HFFc6 (cell line): Measurements from ENCODE around the gene TMEM225. TPM values are rescaled to one million over a fixed set of nuclear protein-coding genes. Genes with fewer than 3 reads are reported as not detected.

Experiments
- DNase-seq: peaks from one replicate; pipeline ENCODE4 v3.0.0-alpha.2; 2018
- H3K27ac Mint-ChIP-seq: 2 replicates; pipeline ENCODE4 v1.8.0; 2020; ENCODE audit warnings: mild to moderate bottlenecking, mixed read lengths
- H3K27me3 Mint-ChIP-seq: 2 replicates; pipeline ENCODE4 v1.8.0; 2021; ENCODE audit warnings: mild to moderate bottlenecking, moderate library complexity, mixed read lengths; ENCODE audit not compliant: insufficient read depth
- H3K36me3 Mint-ChIP-seq: 2 replicates; pipeline ENCODE4 v1.8.0; 2021; ENCODE audit warnings: low read depth, mixed read lengths
- H3K4me1 Mint-ChIP-seq: 2 replicates; pipeline ENCODE4 v1.8.0; 2020; ENCODE audit warnings: low read depth, mixed read lengths
- H3K4me3 Mint-ChIP-seq: 2 replicates; pipeline ENCODE4 v1.8.0; 2020; ENCODE audit warnings: mild to moderate bottlenecking, moderate library complexity, mixed read lengths
- H3K9me3 Mint-ChIP-seq: 2 replicates; pipeline ENCODE4 v1.8.0; 2020; ENCODE audit warnings: mild to moderate bottlenecking, mixed read lengths
- long read RNA-seq: library from polyadenylated mRNA; unstranded; transcript quantifications from one replicate; pipeline ENCODE4 v2.0.0, GENCODE V29; 2019
- total RNA-seq, 6 experiments: library from RNA; stranded (reverse); fragmentation: NEBNext Ultra II Directional; extraction: Animal tissue kit (Norgen Biotek cat#: 25700); gene quantifications; 2 replicates in 1 of 6; 3 replicates in 5 of 6; pipeline ENCODE4 v1.2.3, GENCODE V29; 2021
- TF ChIP-seq, protein P1 (sequence below): fragments of 200-600 bp; sonication (generic); IDR thresholded peaks from 2 replicates; pipeline ENCODE4 v1.5.0; 2021; ENCODE audit warnings: antibody characterized with exemption, mild to moderate bottlenecking

TMEM225 gene, protein sequence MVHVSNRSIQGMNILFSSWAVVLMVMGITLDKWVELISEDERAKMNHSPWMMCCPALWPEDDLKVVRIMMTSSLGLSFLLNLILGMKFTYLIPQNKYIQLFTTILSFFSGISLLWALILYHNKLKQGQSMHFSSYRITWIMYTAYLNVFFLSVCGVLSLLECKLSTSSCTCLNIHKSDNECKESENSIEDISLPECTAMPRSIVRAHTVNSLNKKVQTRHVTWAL
- not detected for total RNA-seq
- long read RNA-seq: 0 reads

DNA sequence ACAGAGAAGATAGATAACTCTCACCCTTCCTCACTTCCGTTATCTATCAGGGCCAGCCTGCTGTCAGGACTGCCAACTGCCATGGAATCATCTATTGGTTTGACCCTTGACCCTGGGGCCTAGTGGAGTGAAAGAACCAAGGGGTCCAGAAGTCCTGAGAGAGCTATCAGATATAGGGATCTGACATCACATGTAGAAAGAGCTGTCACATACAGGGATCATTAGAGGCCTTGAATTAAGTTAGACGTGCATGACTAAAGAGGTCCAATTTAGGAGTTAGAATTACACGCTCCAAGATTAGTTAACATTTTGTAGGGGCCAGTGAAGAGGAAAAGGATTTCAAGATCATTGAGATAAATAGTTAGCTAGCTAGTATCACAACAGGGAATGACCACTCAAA, at the start of gene TMEM225:
TMEM225 (minus strand) TSS at position 101 of the 400 bp plus-strand sequence. CDS start 245 bp downstream, outside the sequence.
- Mint-ChIP-seq H3K27me3 (no peaks in the 10 kb centered on the region; the same call in 1 of the 2 replicates), H3K4me1 (no peaks in the 10 kb centered on the region), H3K4me3 (no peak within 1 kb of the TSS), H3K9me3 (peaks cover 41% of the 10 kb centered on the region), H3K27ac (no peak within 1 kb of the TSS), H3K36me3 (no peaks in the 10 kb centered on the region)
- TF ChIP-seq, protein P1, sequence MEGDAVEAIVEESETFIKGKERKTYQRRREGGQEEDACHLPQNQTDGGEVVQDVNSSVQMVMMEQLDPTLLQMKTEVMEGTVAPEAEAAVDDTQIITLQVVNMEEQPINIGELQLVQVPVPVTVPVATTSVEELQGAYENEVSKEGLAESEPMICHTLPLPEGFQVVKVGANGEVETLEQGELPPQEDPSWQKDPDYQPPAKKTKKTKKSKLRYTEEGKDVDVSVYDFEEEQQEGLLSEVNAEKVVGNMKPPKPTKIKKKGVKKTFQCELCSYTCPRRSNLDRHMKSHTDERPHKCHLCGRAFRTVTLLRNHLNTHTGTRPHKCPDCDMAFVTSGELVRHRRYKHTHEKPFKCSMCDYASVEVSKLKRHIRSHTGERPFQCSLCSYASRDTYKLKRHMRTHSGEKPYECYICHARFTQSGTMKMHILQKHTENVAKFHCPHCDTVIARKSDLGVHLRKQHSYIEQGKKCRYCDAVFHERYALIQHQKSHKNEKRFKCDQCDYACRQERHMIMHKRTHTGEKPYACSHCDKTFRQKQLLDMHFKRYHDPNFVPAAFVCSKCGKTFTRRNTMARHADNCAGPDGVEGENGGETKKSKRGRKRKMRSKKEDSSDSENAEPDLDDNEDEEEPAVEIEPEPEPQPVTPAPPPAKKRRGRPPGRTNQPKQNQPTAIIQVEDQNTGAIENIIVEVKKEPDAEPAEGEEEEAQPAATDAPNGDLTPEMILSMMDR: no peak
- DNase-seq: no peak

DNA sequence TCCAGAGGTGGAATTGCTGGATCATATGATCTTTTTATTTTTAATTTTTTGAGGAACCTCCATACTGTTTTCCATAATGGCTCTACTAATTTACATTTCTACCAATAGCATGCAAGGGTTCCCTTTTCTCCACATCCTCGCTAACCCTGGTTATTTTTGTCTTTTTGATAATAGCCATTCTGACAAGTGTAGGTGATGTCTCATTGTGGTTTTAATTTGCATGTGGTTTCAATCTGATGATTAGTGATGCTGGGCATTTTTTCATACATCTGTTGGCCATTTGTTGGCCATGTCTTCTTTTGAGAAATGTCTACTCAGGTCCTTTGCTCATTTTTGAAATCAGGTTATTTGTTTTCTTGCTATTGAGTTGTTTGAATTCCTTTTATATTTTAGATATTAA, 38.6 kb upstream of the TMEM225 start:
- Mint-ChIP-seq H3K9me3 (peaks cover 23% of the 10 kb centered on the region), H3K27ac (no peak overlapping the region), H3K27me3 (no peaks in the 10 kb centered on the region), H3K4me1 (no peaks in the 10 kb centered on the region), H3K36me3 (no peaks in the 10 kb centered on the region), H3K4me3 (no peak overlapping the region)
- no peak for DNase-seq
- TF ChIP-seq, protein P1: no peak

DNA sequence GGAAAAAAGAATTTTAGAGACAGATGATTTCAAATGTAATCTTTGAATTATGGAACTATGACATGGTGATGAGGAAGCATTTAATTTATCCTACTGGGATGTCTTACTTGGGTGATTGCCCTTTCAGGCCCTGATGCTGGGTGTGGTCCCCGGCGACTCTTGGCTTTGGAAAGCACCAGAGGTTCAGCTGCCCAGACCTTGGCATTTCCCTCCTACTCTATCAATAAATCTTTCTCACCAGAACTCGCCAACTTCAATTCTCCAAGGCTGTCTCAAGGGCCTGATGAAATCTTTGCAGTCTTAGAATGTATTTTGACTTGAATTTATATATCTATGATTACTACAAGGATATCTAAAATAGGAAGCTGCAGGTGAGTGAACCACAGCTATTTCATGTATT, 35.5 kb upstream of the TMEM225 start:
- DNase-seq: no peak
- Mint-ChIP-seq H3K27me3 (no peaks in the 10 kb centered on the region), H3K4me1 (no peaks in the 10 kb centered on the region), H3K9me3 (peaks cover 33% of the 10 kb centered on the region), H3K27ac (no peak overlapping the region), H3K4me3 (no peak overlapping the region), H3K36me3 (no peaks in the 10 kb centered on the region)
- TF ChIP-seq, protein P1: no peak

DNA sequence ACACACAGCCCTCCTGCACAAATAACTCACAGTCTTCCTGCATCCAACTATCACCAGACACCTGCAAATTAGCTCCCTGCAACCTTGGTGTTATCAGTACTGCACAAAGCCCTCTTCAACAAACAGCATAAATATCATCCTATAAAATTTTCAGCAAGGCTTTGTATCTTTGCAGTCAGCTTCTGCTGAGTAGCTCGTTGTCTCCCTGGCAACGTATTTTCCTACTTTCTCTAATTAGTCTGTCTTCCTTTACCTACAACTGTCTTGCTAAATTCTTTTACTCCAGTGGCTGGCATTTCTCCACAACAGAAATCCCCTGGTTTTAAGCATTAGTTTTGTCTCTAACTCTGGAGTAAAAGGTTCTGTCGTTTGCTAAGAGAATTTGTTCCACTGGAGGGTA, 20.4 kb upstream of the TMEM225 start:
- DNase-seq: no peak
- Mint-ChIP-seq H3K9me3 (peaks cover 21% of the 10 kb centered on the region), H3K4me1 (no peaks in the 10 kb centered on the region), H3K27me3 (no peaks in the 10 kb centered on the region; the same call in 1 of the 2 replicates), H3K27ac (no peak overlapping the region), H3K4me3 (no peak overlapping the region), H3K36me3 (peaks cover 4% of the 10 kb centered on the region; the same call in 1 of the 2 replicates)
- TF ChIP-seq, protein P1: no peak

DNA sequence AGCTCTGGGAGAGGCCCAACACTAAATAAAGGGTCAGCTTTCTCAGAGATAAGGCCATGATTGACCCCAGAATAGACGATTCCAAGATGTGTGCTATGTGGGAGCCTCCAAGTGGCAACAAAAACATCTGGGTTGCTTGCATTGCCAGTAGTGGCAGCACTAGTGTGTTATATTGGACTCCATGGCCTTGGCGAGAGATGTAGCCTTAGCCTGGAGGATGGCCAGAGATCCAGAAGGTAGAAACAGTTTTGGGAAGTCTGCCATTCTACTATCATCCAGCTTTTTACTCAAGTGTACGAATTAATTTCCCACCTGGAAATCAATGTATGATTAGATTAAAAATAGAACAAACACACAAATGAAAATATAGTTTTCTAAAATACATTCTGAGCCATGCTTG, 19.5 kb upstream of the TMEM225 start:
- DNase-seq: no peak
- Mint-ChIP-seq H3K36me3 (peaks cover 4% of the 10 kb centered on the region; the same call in 1 of the 2 replicates), H3K9me3 (peaks cover 21% of the 10 kb centered on the region), H3K27me3 (no peaks in the 10 kb centered on the region; the same call in 1 of the 2 replicates), H3K4me1 (no peaks in the 10 kb centered on the region), H3K27ac (no peak overlapping the region), H3K4me3 (no peak overlapping the region)
- TF ChIP-seq, protein P1: no peak
